HL-60/S4 treated with phorbol 12-myristate 13-acetate at 8.2 ng/mL for 4 days and 3 days (cell line): ENCODE results near the gene GUCY1A2.

Experiments used
- in situ Hi-C: fragments of 300-500 bp; cut with MboI; formaldehyde crosslinking; loops from 2 replicates; pipeline ENCODE4 v1.15.0; 2022; ENCODE audit warnings: low sequenced_read_pairs

The GUCY1A2 gene

GRCh38 chr11:106761745-106762144 lies 256.5 kb downstream of the GUCY1A2 start:
- in situ Hi-C loops, result no loop called here

GRCh38 chr11:106761240-106761639 lies 257.0 kb downstream of the GUCY1A2 start:
- in situ Hi-C loops, result no loop called here

GRCh38 chr11:106748059-106748458 lies 270.2 kb downstream of the GUCY1A2 start:
- in situ Hi-C loops, result no loop called here

- in situ Hi-C loops, result no loop called here
Measured at GRCh38 chr11:106745941-106746340, 272.3 kb downstream of the GUCY1A2 start.

GRCh38 chr11:106733635-106734034 lies 284.6 kb downstream of the GUCY1A2 start:
- in situ Hi-C loops, result no loop called here

GRCh38 chr11:106728859-106729258 lies 289.4 kb downstream of the GUCY1A2 start:
- in situ Hi-C loops, result no loop called here

- in situ Hi-C loops, result no loop called here
Measured at GRCh38 chr11:106728379-106728778, 289.9 kb downstream of the GUCY1A2 start.

GRCh38 chr11:106727256-106727655 lies 291.0 kb downstream of the GUCY1A2 start:
- in situ Hi-C loops, result no loop called here

GRCh38 chr11:106724293-106724892 lies 293.9 kb downstream of the GUCY1A2 start:
- in situ Hi-C loops, result no loop called here

- in situ Hi-C loops, result no loop called here
Measured at GRCh38 chr11:106723071-106723470, 295.2 kb downstream of the GUCY1A2 start.

GRCh38 chr11:106717222-106717621 lies 301.1 kb downstream of the GUCY1A2 start:
- in situ Hi-C loops, result no loop called here

GRCh38 chr11:106714199-106714598 lies 304.1 kb downstream of the GUCY1A2 start:
- in situ Hi-C loops, result no loop called here

GRCh38 chr11:106708348-106708747 lies 309.9 kb downstream of the GUCY1A2 start:
- in situ Hi-C loops, result no loop called here

- in situ Hi-C loops, result no loop called here
Measured at GRCh38 chr11:106706355-106706754, 311.9 kb downstream of the GUCY1A2 start.

GRCh38 chr11:106702805-106703204 lies 315.5 kb downstream of the GUCY1A2 start:
- in situ Hi-C loops, result no loop called here

GRCh38 chr11:106697058-106697457 lies 321.2 kb downstream of the GUCY1A2 start:
- in situ Hi-C loops, result no loop called here

GRCh38 chr11:106695506-106695905 lies 322.8 kb downstream of the GUCY1A2 start:
- in situ Hi-C loops, result no loop called here

- in situ Hi-C loops, result no loop called here
Measured at GRCh38 chr11:106694501-106694900, 323.8 kb downstream of the GUCY1A2 start.

GRCh38 chr11:106691807-106692365 lies 326.4 kb downstream of the GUCY1A2 start:
- in situ Hi-C loops, result no loop called here

GRCh38 chr11:106690923-106691322 lies 327.4 kb downstream of the GUCY1A2 start:
- in situ Hi-C loops, result no loop called here

- in situ Hi-C loops, result no loop called here
Measured at GRCh38 chr11:106684944-106685343, 333.3 kb downstream of the GUCY1A2 start.

- in situ Hi-C loops, result no loop called here
Measured at GRCh38 chr11:106683435-106683834, 334.8 kb downstream of the GUCY1A2 start.

- in situ Hi-C loops, result no loop called here
Measured at GRCh38 chr11:106681435-106681834, 336.8 kb downstream of the GUCY1A2 start.
